Tibial nerve (tissue), 4 donors: Measurements from ENCODE around the gene KBTBD2.

Experiments
- CTCF ChIP-seq, 5 experiments: fragments of 200-600 bp in 3 of 5; fragments of 450-650 bp in 2 of 5; sonication (generic) in 3 of 5; IDR thresholded peaks; one replicate each; pipeline ENCODE4 v1.5.1; 2016 to 2019; ENCODE audit warnings: antibody characterized with exemption in 5 of 5, mild to moderate bottlenecking in 3 of 5, moderate library complexity in 2 of 5
- EP300 ChIP-seq, 2 donors: sonication (generic); formaldehyde crosslinking; IDR thresholded peaks; one replicate each; pipeline ENCODE4 v1.6.1; 2017; ENCODE audit warnings: antibody characterized with exemption in 2 of 2, mild to moderate bottlenecking in 1 of 2

GRCh38 chr7:32865448-32866030 is 26.0 kb downstream of the KBTBD2 start:
- TF ChIP-seq CTCF (IDR thresholded peaks at IDR 0.05) = no peak
- TF ChIP-seq EP300 (IDR thresholded peaks at IDR 0.05) = no peak
